Head of caudate nucleus (tissue), 42 donors: ENCODE data around the gene PTPN2.

ENCODE experiments used
- DNase-seq, 42 donors: peaks; one replicate each; pipeline versions ENCODE4 v3.0.0 to v3.0.0-alpha.2; 2020 to 2021; ENCODE audit warnings: mixed read lengths in 7 of 42
- intact Hi-C: fragments of 100-400 bp; cut with DNase I; formaldehyde crosslinking; loops from one replicate; pipeline ENCODE4 v1.15.0; 2022

Gene PTPN2

GRCh38 chr18:12796448-12796847 lies 87.6 kb downstream of the PTPN2 start:
- no peak for DNase-seq
- intact Hi-C loops, result no loop called here

- intact Hi-C loops, result no loop called here
- no peak for DNase-seq
These were observed 92.4 kb downstream of the PTPN2 start for GRCh38 chr18:12791610-12792009.

GRCh38 chr18:12786669-12787068 lies 97.4 kb downstream of the PTPN2 start:
- no peak for DNase-seq
- intact Hi-C loops, result no loop called here

GRCh38 chr18:12783524-12783923 lies 100.5 kb downstream of the PTPN2 start:
- no peak for DNase-seq
- intact Hi-C loops, result no loop called here

GRCh38 chr18:12782521-12782920 lies 101.5 kb downstream of the PTPN2 start:
- intact Hi-C loops, result no loop called here
- DNase-seq, result no peak

- intact Hi-C loops, result loop anchor here (10.0 kb wide), 1 partner anchor 45 kb away; no protein-coding TSS in a partner anchor
- peak in 1 of 42 donors; percentile 7 for DNase-seq
These were observed 104.6 kb downstream of the PTPN2 start for GRCh38 chr18:12779456-12779855.

- intact Hi-C loops, result loop anchor here (10.0 kb wide), 1 partner anchor 46 kb away; no protein-coding TSS in a partner anchor
- no peak for DNase-seq
These were observed 105.0 kb downstream of the PTPN2 start for GRCh38 chr18:12779043-12779442.

- intact Hi-C loops, result loop anchor here (10.0 kb wide), 1 partner anchor 47 kb away; no protein-coding TSS in a partner anchor
- DNase-seq, result peak in 1 of 42 donors; percentile 31
These were observed 106.5 kb downstream of the PTPN2 start for GRCh38 chr18:12777500-12777944.

- intact Hi-C loops, result loop anchor here (10.0 kb wide), 1 partner anchor 48 kb away; no protein-coding TSS in a partner anchor
- peak in 1 of 42 donors; percentile 12 for DNase-seq
These were observed 107.1 kb downstream of the PTPN2 start for GRCh38 chr18:12776821-12777471.

- DNase-seq, result peak in 1 of 42 donors; percentile 2
- intact Hi-C loops, result loop anchor here (10.0 kb wide), 1 partner anchor 48 kb away; no protein-coding TSS in a partner anchor
These were observed 107.6 kb downstream of the PTPN2 start for GRCh38 chr18:12776415-12776814.

- intact Hi-C loops, result loop anchor here (10.0 kb wide), 1 partner anchor 50 kb away; no protein-coding TSS in a partner anchor
- DNase-seq, result no peak
These were observed 109.1 kb downstream of the PTPN2 start for GRCh38 chr18:12774982-12775381.

- intact Hi-C loops, result loop anchor here (10.0 kb wide), 1 partner anchor 51 kb away; no protein-coding TSS in a partner anchor
- no peak for DNase-seq
These were observed 110.7 kb downstream of the PTPN2 start for GRCh38 chr18:12773369-12773768.

GRCh38 chr18:12772111-12772510 lies 111.9 kb downstream of the PTPN2 start:
- DNase-seq, result no peak
- intact Hi-C loops, result loop anchor here (10.0 kb wide), 1 partner anchor 53 kb away; no protein-coding TSS in a partner anchor

GRCh38 chr18:12770469-12771219 lies 113.4 kb downstream of the PTPN2 start:
- intact Hi-C loops, result loop anchor here (10.0 kb wide), 1 partner anchor 54 kb away; no protein-coding TSS in a partner anchor

GRCh38 chr18:12769644-12770440 lies 114.2 kb downstream of the PTPN2 start:
- intact Hi-C loops, result loop anchor here (10.0 kb wide), 1 partner anchor 55 kb away; no protein-coding TSS in a partner anchor
- no peak for DNase-seq

More at GRCh38 chr18:12770469-12771219, 113.4 kb downstream of the PTPN2 start:
- DNase-seq, result peak in 1 of 42 donors; percentile 19

GRCh38 chr18:12769136-12769535 lies 114.9 kb downstream of the PTPN2 start:
- DNase-seq, result peak in 2 of 42 donors; percentile 15 to 16
- intact Hi-C loops, result no loop called here

GRCh38 chr18:12768625-12769024 lies 115.4 kb downstream of the PTPN2 start:
- intact Hi-C loops, result no loop called here

GRCh38 chr18:12767580-12768155 lies 116.4 kb downstream of the PTPN2 start:
- intact Hi-C loops, result no loop called here
- peak in 1 of 42 donors; percentile 16 for DNase-seq

More at GRCh38 chr18:12768625-12769024, 115.4 kb downstream of the PTPN2 start:
- DNase-seq, result no peak
